GM18867 (cell line): ENCODE data around the gene GUCY2F.

ENCODE experiments used
- ATAC-seq: cut with Tn5 transposase; IDR thresholded peaks from one replicate; pipeline ENCODE4 v1.9.1; 2021; ENCODE audit warnings: mild to moderate bottlenecking, moderate library complexity; ENCODE audit not compliant: unreplicated experiment

GUCY2F gene

GRCh38 chrX:109344678-109345077 lies 137.2 kb downstream of the GUCY2F start:
- ATAC-seq, result no peak

GRCh38 chrX:109344101-109344500 lies 137.8 kb downstream of the GUCY2F start:
- ATAC-seq, result no peak

GRCh38 chrX:109343671-109344070 lies 138.2 kb downstream of the GUCY2F start:
- ATAC-seq, result no peak

- ATAC-seq, result no peak
Measured at GRCh38 chrX:109336141-109336540, 145.7 kb downstream of the GUCY2F start.

- ATAC-seq, result no peak
Measured at GRCh38 chrX:109327251-109327650, 154.6 kb downstream of the GUCY2F start.
